Measurements from ENCODE around the gene PPEF1.
"Not testable (repeated sequence)": the region's sequence is repeated elsewhere in the genome, so short reads cannot be mapped to it uniquely, and the experiment has no call there.

The PPEF1 gene

GRCh38 chrX:18792828-18793227 lies 85.4 kb downstream of the PPEF1 start:
- in situ Hi-C loops (cut with MboI; ENCODE audit: low sequenced_read_pairs): no loop called here

GRCh38 chrX:18793601-18794089 lies 86.2 kb downstream of the PPEF1 start:
- in situ Hi-C loops (cut with MboI; ENCODE audit: low sequenced_read_pairs): no loop called here

GRCh38 chrX:18797141-18797540 lies 89.7 kb downstream of the PPEF1 start:
- in situ Hi-C loops (cut with MboI; ENCODE audit: low sequenced_read_pairs): no loop called here

- in situ Hi-C loops (cut with MboI; ENCODE audit: low sequenced_read_pairs): no loop called here
These were observed 92.5 kb downstream of the PPEF1 start for GRCh38 chrX:18799911-18800310.

GRCh38 chrX:18809641-18810040 lies 102.2 kb downstream of the PPEF1 start:
- in situ Hi-C loops (cut with MboI; ENCODE audit: low sequenced_read_pairs): no loop called here

GRCh38 chrX:18810416-18810815 lies 103.0 kb downstream of the PPEF1 start:
- in situ Hi-C loops (cut with MboI; ENCODE audit: low sequenced_read_pairs): no loop called here

- in situ Hi-C loops (cut with MboI; ENCODE audit: low sequenced_read_pairs): no loop called here
These were observed 117.9 kb downstream of the PPEF1 start for GRCh38 chrX:18825375-18825774.

- in situ Hi-C loops (cut with MboI; ENCODE audit: low sequenced_read_pairs): no loop called here
These were observed 121.5 kb downstream of the PPEF1 start for GRCh38 chrX:18828832-18829404.

GRCh38 chrX:18833071-18833731 lies 125.8 kb downstream of the PPEF1 start:
- in situ Hi-C loops (cut with MboI; ENCODE audit: low sequenced_read_pairs): no loop called here

- in situ Hi-C loops (cut with MboI; ENCODE audit: low sequenced_read_pairs): not testable (repeated sequence)
These were observed 140.5 kb downstream of the PPEF1 start for GRCh38 chrX:18847901-18848300.

- in situ Hi-C loops (cut with MboI; ENCODE audit: low sequenced_read_pairs): no loop called here
These were observed 148.6 kb downstream of the PPEF1 start for GRCh38 chrX:18855919-18856644.

- in situ Hi-C loops (cut with MboI; ENCODE audit: low sequenced_read_pairs): no loop called here
These were observed 149.2 kb downstream of the PPEF1 start for GRCh38 chrX:18856645-18856997.

GRCh38 chrX:18861511-18861910 lies 154.1 kb downstream of the PPEF1 start:
- in situ Hi-C loops (cut with MboI; ENCODE audit: low sequenced_read_pairs): no loop called here

- in situ Hi-C loops (cut with MboI; ENCODE audit: low sequenced_read_pairs): no loop called here
These were observed 157.0 kb downstream of the PPEF1 start for GRCh38 chrX:18864390-18864920.

GRCh38 chrX:18871161-18871890 lies 163.9 kb downstream of the PPEF1 start:
- in situ Hi-C loops (cut with MboI; ENCODE audit: low sequenced_read_pairs): no loop called here

GRCh38 chrX:18871970-18872369 lies 164.5 kb downstream of the PPEF1 start:
- in situ Hi-C loops (cut with MboI; ENCODE audit: low sequenced_read_pairs): no loop called here

- in situ Hi-C loops (cut with MboI; ENCODE audit: low sequenced_read_pairs): no loop called here
These were observed 165.2 kb downstream of the PPEF1 start for GRCh38 chrX:18872621-18873020.

- in situ Hi-C loops (cut with MboI; ENCODE audit: low sequenced_read_pairs): no loop called here
These were observed 165.8 kb downstream of the PPEF1 start for GRCh38 chrX:18873189-18873791.

- in situ Hi-C loops (cut with MboI; ENCODE audit: low sequenced_read_pairs): no loop called here
These were observed 166.4 kb downstream of the PPEF1 start for GRCh38 chrX:18873836-18874235.

- in situ Hi-C loops (cut with MboI; ENCODE audit: low sequenced_read_pairs): no loop called here
These were observed 167.3 kb downstream of the PPEF1 start for GRCh38 chrX:18874560-18875255.
